Measurements from ENCODE around the gene DCST2.

The DCST2 gene

GRCh38 chr1:155049651-155050559 lies 16.3 kb upstream of the DCST2 start:
- no peak for DNase-seq (ENCODE audit: low read depth in 2 of 2)

- DNase-seq (ENCODE audit: low read depth in 2 of 2), result no peak
Measured at GRCh38 chr1:155048449-155049334, 15.1 kb upstream of the DCST2 start.

- DNase-seq (ENCODE audit: low read depth in 2 of 2), result peak in 1 of 2 donors; percentile 34
Measured at GRCh38 chr1:155044812-155045657, 11.5 kb upstream of the DCST2 start.

- no peak for DNase-seq (ENCODE audit: low read depth in 2 of 2)
Measured at GRCh38 chr1:155044365-155044764, 10.8 kb upstream of the DCST2 start.

- DNase-seq (ENCODE audit: low read depth in 2 of 2), result no peak
Measured at GRCh38 chr1:155043793-155044192, 10.2 kb upstream of the DCST2 start.

GRCh38 chr1:155043301-155043702 lies 9.7 kb upstream of the DCST2 start:
- DNase-seq (ENCODE audit: low read depth in 2 of 2), result no peak

GRCh38 chr1:155042789-155043188 lies 9.2 kb upstream of the DCST2 start:
- DNase-seq (ENCODE audit: low read depth in 2 of 2), result no peak

GRCh38 chr1:155040358-155041093 lies 6.9 kb upstream of the DCST2 start:
- DNase-seq (ENCODE audit: low read depth in 2 of 2), result no peak

- DNase-seq (ENCODE audit: low read depth in 2 of 2), result no peak
Measured at GRCh38 chr1:155039308-155039669, 5.7 kb upstream of the DCST2 start.

- no peak for DNase-seq (ENCODE audit: low read depth in 2 of 2)
Measured at GRCh38 chr1:155038602-155039307, 5.2 kb upstream of the DCST2 start.

GRCh38 chr1:155037851-155038441 lies 4.4 kb upstream of the DCST2 start:
- no peak for DNase-seq (ENCODE audit: low read depth in 2 of 2)

GRCh38 chr1:155037043-155037442 lies 3.5 kb upstream of the DCST2 start:
- DNase-seq (ENCODE audit: low read depth in 2 of 2), result no peak

GRCh38 chr1:155035936-155036335 lies 2.4 kb upstream of the DCST2 start:
- DNase-seq (ENCODE audit: low read depth in 2 of 2), result no peak

GRCh38 chr1:155034318-155035208 lies 982 bp upstream of the DCST2 start:
- DNase-seq (ENCODE audit: low read depth in 2 of 2), result no peak

- DNase-seq (ENCODE audit: low read depth in 2 of 2), result no peak
Measured at GRCh38 chr1:155032886-155033285, 695 bp downstream of the DCST2 start.

- DNase-seq (ENCODE audit: low read depth in 2 of 2), result no peak
Measured at GRCh38 chr1:155030899-155031298, 2.7 kb downstream of the DCST2 start.

GRCh38 chr1:155030243-155030795 lies 3.3 kb downstream of the DCST2 start:
- DNase-seq (ENCODE audit: low read depth in 2 of 2), result no peak

- DNase-seq (ENCODE audit: low read depth in 2 of 2), result no peak
Measured at GRCh38 chr1:155029513-155030242, 3.9 kb downstream of the DCST2 start.

Data from activated CD4-positive, alpha-beta T cell treated with anti-CD3 and anti-CD28 coated beads for 24 hours (primary cell).